ENCODE measurements around the gene SPG7.

SPG7 gene

DNA sequence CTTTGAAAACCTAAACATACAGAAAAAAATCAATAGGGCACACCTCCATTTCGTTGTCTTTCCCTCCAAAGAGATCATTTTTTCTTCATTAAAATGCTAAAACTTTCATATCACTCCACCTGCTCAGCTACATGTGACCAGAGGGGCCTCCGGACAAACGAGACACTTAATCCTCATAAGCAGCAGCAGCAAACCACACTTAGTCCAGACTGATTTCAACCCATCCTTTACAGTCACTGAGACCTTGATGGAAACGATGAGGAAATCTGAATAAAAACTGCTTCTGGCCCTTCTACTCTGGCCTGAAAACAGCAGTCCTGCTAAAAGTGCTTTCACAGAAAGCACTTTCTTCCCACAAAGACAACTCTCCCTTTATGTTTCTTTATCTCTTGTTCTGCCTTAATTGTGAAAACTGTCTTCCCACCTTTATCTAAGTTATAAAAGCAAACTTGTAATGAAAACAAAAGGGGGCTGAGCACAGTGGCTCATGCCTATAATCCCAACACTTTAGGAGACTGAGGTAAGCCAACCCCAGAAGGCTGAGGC is 22.4 kb upstream of the SPG7 start:
- DNase-seq (ENCODE audit: low spot score): no peak

GRCh38 chr16:89489040-89489897 is 18.9 kb upstream of the SPG7 start:
- peak; percentile 92 for DNase-seq (ENCODE audit: low spot score)

DNA sequence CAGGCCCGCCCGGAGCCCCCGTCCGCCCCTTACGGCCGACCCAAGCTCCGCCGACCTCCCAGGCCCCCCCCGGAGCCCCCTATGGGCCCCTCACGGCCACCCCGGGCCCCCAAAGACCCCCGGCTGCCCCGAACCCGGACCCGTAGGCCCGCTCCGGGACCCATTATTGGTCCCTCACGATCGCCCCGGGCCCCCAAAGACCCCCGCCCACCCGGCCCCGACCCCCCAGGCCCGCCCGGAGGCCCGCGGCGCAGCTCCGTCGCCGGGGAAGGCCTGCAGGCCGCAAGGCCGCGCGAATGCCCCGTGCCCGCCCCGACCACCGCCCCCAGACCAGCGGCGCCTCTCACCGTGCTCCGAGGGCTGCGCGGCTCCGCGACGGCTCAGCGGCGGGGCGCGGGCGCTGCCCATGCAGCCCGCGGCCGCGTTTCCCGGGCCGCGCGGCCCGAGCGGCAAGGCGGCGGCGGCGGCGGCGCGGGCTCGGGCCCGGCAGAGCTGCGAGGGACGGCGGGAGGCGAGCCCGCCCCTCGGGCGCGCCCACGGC is 18.2 kb upstream of the SPG7 start:
- no peak for DNase-seq (ENCODE audit: low spot score)

- DNase-seq (ENCODE audit: low spot score): peak; percentile 100
Measured at GRCh38 chr16:89490439-89491237, 17.6 kb upstream of the SPG7 start, which contains the start of gene ANKRD11. TSS of gene ANKRD11 (minus strand) at chr16:89490561. CDS start at chr16:89317019, 173,542 bp downstream.

GRCh38 chr16:89491238-89491869 is 16.8 kb upstream of the SPG7 start:
- DNase-seq (ENCODE audit: low spot score): peak; percentile 41

- no peak for DNase-seq (ENCODE audit: low spot score)
Measured at GRCh38 chr16:89491974-89492687, 16.1 kb upstream of the SPG7 start.

GRCh38 chr16:89493776-89494175 is 14.4 kb upstream of the SPG7 start:
- DNase-seq (ENCODE audit: low spot score): no peak

DNA sequence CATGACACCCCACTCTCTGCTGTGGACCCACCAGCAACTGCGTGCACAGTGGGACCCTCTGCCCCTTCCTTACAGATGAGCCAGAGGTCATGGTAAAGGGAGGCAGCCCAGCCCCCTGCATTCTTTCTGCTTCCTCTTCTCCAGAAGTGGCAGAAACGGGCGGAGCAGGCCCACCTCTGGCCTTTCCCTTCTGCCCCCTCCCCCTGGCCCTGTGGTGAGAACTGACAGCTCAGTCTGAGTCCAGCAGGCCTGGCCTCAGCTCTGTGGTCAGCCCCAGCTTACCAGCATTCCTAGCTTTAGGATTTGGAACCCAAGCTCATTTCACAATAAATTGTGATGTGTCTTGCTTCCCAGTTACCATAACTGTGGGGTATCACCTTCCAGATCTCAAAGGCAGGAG is 13.1 kb upstream of the SPG7 start:
- DNase-seq (ENCODE audit: low spot score): peak; percentile 32

DNA sequence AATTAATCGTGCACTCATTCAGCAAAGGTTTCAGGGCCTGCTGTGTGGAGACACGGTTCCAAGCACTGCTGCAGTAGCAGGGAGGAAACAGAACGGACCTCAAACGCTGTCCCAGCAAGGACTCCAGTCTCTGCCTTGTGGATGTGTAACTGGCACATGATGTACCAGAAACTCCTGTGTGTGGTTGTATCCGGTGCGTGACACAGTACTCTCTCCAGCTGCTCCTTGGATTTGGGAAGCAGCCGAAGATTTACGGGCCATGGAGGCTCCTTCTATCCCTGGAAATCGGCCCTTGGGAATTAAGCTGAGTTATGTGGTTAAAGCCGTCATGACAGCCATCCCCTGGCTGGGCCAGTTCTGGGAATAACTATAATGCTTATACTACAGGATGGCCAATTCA is 9.4 kb upstream of the SPG7 start:
- DNase-seq (ENCODE audit: low spot score): no peak

DNA sequence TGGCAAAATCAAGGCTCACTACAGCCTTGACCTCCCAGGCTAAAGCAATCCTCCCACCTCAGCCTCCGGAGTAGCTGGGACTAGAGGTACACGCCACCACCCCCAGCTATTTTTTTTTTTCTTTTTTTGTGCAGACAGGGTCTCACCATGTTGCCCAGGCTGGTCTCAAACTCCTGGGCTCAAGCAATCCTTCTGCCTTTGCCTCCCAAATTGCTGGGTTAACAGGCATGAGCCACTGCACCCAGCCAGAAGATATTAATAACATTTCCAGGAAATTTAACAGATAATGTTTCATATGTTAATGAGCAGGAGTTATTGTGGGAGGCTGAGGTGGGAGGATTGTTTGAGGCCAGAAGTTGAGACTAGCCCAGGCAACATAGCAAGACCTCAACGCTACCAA is 8.4 kb upstream of the SPG7 start:
- no peak for DNase-seq (ENCODE audit: low spot score)

- peak; percentile 91 for DNase-seq (ENCODE audit: low spot score)
Measured at GRCh38 chr16:89502081-89502843, 5.9 kb upstream of the SPG7 start.

- DNase-seq (ENCODE audit: low spot score): no peak
Measured at GRCh38 chr16:89504091-89504490, 4.1 kb upstream of the SPG7 start.

DNA sequence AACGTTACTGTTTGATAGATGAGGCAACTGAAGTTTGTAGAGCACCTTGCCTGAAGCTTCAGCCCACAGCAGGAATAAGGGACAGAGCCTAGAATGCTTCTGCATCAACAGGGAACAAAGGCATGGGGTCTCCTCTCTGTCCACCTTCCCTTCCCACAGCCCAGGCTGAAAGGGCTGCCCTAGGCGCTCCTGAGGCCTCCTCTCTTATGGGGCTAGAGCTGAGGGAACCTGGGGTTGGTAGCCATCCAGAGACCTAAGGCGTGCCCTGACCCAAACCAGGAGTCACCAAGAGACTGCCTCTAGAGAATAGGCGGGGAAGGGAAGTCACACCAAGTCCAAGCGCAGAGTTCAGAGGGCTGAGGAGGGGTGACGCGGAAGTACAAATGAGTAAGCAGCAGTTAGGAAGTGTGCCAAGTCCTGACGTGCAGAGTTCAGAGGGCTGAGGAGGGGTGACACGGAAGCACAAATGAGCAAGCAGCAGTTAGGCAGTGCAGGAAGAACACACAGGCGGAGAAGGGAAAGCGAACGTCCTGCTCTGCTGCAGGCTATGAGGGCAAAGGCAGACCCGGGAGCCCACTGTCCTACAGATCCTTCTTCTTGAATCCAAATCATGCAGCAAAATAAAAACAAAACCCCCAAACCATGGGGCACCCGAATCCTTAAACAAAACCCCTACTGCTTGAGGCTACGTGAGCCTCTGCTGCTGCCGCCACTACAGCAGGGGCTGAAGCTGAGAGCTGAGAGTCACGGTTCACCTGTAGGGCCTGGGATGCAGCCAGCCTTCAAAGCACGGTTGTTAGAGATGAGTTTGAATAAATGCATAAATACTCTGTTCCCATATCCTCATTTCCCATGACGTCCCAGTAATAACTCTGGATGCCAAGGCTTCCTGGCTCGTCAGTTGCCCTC is 2.7 kb upstream of the SPG7 start:
- peak; percentile 97 for DNase-seq (ENCODE audit: low spot score)

DNA sequence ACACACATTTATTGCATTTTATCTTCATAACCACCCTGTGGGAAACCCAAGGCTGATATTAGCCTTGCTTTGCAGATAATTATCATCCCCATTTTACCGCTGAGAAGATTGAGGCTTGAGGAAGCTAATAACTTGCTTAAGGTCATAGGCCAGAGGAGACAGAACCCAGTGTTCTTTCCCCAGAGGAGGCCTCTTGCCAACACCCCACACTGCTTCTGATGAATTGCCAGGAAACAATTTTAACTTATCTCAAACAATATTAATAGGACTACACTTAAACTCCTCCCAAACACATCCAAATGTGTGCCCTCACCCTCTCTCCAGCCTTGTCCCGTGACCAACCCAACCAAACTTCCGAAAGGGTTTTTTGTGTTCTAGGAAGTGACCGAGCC is 2.1 kb upstream of the SPG7 start:
- DNase-seq (ENCODE audit: low spot score): no peak

GRCh38 chr16:89506791-89507191 is 1.4 kb upstream of the SPG7 start:
- no peak for DNase-seq (ENCODE audit: low spot score)

DNA sequence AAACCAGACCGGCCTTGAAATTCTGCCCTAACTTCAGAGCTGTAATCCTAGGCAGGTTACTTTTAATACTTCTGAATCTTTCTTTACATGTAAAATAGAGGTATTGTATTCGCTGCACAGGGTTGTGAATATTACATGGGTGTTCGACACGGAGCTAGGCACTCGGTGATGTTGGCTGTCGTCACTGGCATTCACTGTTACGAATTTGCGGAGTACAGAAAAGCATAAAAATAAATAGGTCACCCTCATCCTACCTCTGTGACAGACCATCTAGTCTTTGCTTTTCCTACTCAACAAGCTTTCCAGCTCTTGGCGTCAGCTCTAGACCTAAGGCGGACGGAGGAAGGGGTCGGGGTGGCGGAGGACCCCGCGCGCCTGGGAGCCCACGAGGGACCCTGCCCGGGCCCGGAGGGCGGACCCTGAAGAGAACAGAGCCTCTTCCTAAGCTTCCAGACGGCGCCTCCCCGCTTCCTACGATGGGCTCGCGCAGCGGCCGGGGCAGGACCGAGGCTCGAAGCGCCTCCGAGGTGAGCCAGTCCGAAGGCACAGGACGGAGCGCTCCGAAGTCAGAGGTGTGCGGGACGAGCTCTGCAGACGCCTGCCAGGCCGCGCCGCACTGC is 879 bp upstream of the SPG7 start:
- DNase-seq (ENCODE audit: low spot score): no peak

GRCh38 chr16:89510526-89510925 is 2.3 kb downstream of the SPG7 start:
- DNase-seq (ENCODE audit: low spot score): no peak

DNA sequence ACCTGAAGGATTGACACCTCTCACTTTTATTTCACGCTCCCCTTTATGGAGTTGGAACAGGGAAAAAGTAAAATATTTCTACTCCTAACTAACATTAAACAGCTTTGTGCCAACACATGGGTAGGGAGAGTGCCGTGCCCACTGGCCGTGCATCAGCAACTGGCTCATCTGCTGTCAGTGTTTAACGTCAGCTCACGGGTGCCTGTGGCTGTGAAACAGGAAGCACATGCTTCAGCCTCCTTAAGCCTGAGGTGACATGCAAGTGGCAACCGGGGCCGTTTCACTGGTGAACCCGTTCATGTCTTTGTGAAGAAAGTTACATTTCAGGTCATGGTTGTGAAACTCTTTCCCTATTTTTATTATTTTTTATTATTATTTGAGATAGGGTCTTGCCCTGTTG is 3.2 kb downstream of the SPG7 start:
- DNase-seq (ENCODE audit: low spot score): no peak

DNA sequence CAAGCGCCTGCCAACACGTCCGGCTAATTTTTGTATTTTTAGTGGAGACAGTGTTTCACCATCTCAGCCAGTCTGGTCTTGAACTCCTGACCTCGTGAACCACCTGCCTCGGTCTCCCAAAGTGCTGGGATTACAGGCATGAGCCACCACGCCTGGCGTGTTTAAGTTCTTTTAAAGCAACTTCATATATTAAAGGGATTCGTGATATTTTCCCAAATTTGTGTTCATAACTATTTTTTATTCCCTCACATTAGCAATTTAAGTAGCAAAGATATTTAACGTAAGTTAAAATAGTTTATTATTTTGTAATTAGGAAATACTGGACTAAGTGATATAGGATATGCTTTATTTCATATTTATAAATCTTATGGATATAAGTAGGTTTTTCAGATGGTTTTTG is 4.2 kb downstream of the SPG7 start:
- DNase-seq (ENCODE audit: low spot score): no peak

Measured in kidney tubule cell (primary cell).